Neural progenitor cell (in vitro differentiated cells): ENCODE data around the gene ANTXR1. TPM values are rescaled to one million over a fixed set of nuclear protein-coding genes. Genes with fewer than 3 reads are reported as not detected.

Source experiments
- DNase-seq: peaks from one replicate; pipeline ENCODE4 v3.0.0-alpha.2; 2016; ENCODE audit warnings: low spot score
- H2AFZ ChIP-seq: fragments of 200-600 bp; sonication (generic); replicated peaks from 2 replicates; pipeline ENCODE4 v1.6.1; 2016; ENCODE audit warnings: antibody characterized with exemption
- H3F3A ChIP-seq: fragments of 200-600 bp; sonication (generic); 2 replicates; pipeline ENCODE4 v1.6.1; 2016; ENCODE audit warnings: antibody characterized with exemption, low read depth
- H3K27ac ChIP-seq: fragments of 200-600 bp; sonication (generic); 2 replicates; pipeline ENCODE4 v1.5.1; 2016; ENCODE audit warnings: mild to moderate bottlenecking
- H3K27me3 ChIP-seq: fragments of 200-600 bp; sonication (generic); 2 replicates; pipeline ENCODE4 v1.6.1; 2016; ENCODE audit warnings: mild to moderate bottlenecking, moderate library complexity
- H3K36me3 ChIP-seq: fragments of 200-600 bp; sonication (generic); 2 replicates; pipeline ENCODE4 v1.5.1; 2016
- H3K4me1 ChIP-seq: fragments of 200-600 bp; sonication (generic); 2 replicates; pipeline ENCODE4 v1.6.1; 2016; ENCODE audit warnings: mixed run types
- H3K4me2 ChIP-seq: fragments of 200-600 bp; sonication (generic); 2 replicates; pipeline ENCODE4 v1.6.1; 2016
- H3K4me3 ChIP-seq: fragments of 200-600 bp; sonication (generic); 2 replicates; pipeline ENCODE4 v1.5.1; 2016
- H3K79me2 ChIP-seq: fragments of 200-600 bp; sonication (generic); 2 replicates; pipeline ENCODE4 v1.6.1; 2016; ENCODE audit warnings: low read depth
- H3K9ac ChIP-seq: fragments of 200-600 bp; sonication (generic); 2 replicates; pipeline ENCODE4 v1.6.1; 2016
- H3K9me3 ChIP-seq: fragments of 200-600 bp; sonication (generic); 2 replicates; pipeline ENCODE4 v1.5.1; 2016; ENCODE audit warnings: low read depth
- H4K20me1 ChIP-seq: fragments of 200-600 bp; sonication (generic); 2 replicates; pipeline ENCODE4 v1.6.1; 2016; ENCODE audit warnings: low read depth
- H3K27ac Mint-ChIP-seq: 3 replicates; pipeline ENCODE4 v1.8.0; 2021; ENCODE audit warnings: mixed read lengths
- H3K27me3 Mint-ChIP-seq: 2 replicates; pipeline ENCODE4 v1.8.0; 2022; ENCODE audit warnings: low read depth, mild to moderate bottlenecking, inconsistent platforms, moderate library complexity, mixed read lengths; ENCODE audit not compliant: insufficient read depth
- H3K36me3 Mint-ChIP-seq: 3 replicates; pipeline ENCODE4 v1.8.0; 2021; ENCODE audit warnings: mixed read lengths
- H3K4me1 Mint-ChIP-seq: 3 replicates; pipeline ENCODE4 v1.8.0; 2021; ENCODE audit warnings: mixed read lengths
- H3K4me3 Mint-ChIP-seq: 3 replicates; pipeline ENCODE4 v1.8.0; 2021; ENCODE audit warnings: mild to moderate bottlenecking, moderate library complexity, mixed read lengths
- H3K9me3 Mint-ChIP-seq: 3 replicates; pipeline ENCODE4 v1.8.0; 2020; ENCODE audit warnings: mixed read lengths
- CTCF ChIP-seq: fragments of 200-600 bp; sonication (generic); IDR thresholded peaks from 2 replicates; pipeline ENCODE4 v1.5.1; 2017; ENCODE audit warnings: antibody characterized with exemption, mild to moderate bottlenecking
- EZH2 ChIP-seq: fragments of 200-600 bp; sonication (generic); IDR thresholded peaks from 2 replicates; pipeline ENCODE4 v1.6.1; 2017; ENCODE audit warnings: antibody characterized with exemption, mild to moderate bottlenecking, moderate library complexity
- EZH2phosphoT487 ChIP-seq: fragments of 200-600 bp; sonication (generic); IDR thresholded peaks from 2 replicates; pipeline ENCODE4 v1.6.1; 2017; ENCODE audit warnings: antibody characterized with exemption
- total RNA-seq: library from RNA; depleted of rRNA; stranded (reverse); fragments of >200 nt; gene quantifications from 2 replicates; pipeline ENCODE4 v1.2.3, GENCODE V29; 2015; ENCODE audit warnings: low replicate concordance

Gene ANTXR1
- total RNA-seq, 1 donor from 2014 or later: 6.7 TPM

GRCh38 chr2:69057660-69058059 is 44.7 kb downstream of the ANTXR1 start:
- H3K4me3 Mint-ChIP-seq: no peak overlapping the region
- Histone ChIP-seq H3K9ac (no peak overlapping the region), H3K27me3 (no peaks in the 10 kb centered on the region), H3K4me2 (no peak overlapping the region), H4K20me1 (no peaks in the 10 kb centered on the region), H3F3A (no peaks in the 10 kb centered on the region), H2AFZ (no peak overlapping the region), H3K36me3 (no peaks in the 10 kb centered on the region), H3K27ac (no peak overlapping the region), H3K9me3 (no peaks in the 10 kb centered on the region), H3K4me1 (no peaks in the 10 kb centered on the region), H3K79me2 (no peaks in the 10 kb centered on the region), H3K4me3 (no peak overlapping the region)
- H3K36me3 Mint-ChIP-seq: peaks cover 38% of the 10 kb centered on the region
- no peak for TF ChIP-seq EZH2phosphoT487
- TF ChIP-seq CTCF: no peak
- peaks cover 13% of the 10 kb centered on the region for H3K9me3 Mint-ChIP-seq
- no peaks in the 10 kb centered on the region for H3K4me1 Mint-ChIP-seq
- DNase-seq: no peak
- no peaks in the 10 kb centered on the region for H3K27me3 Mint-ChIP-seq
- no peak overlapping the region for H3K27ac Mint-ChIP-seq

GRCh38 chr2:69059731-69060290 is 46.8 kb downstream of the ANTXR1 start:
- Histone ChIP-seq H3K4me2 (no peak overlapping the region), H3K9me3 (no peaks in the 10 kb centered on the region), H3K4me1 (no peaks in the 10 kb centered on the region), H3K4me3 (no peak overlapping the region), H3F3A (no peaks in the 10 kb centered on the region), H3K27ac (no peak overlapping the region), H3K9ac (no peak overlapping the region), H3K79me2 (no peaks in the 10 kb centered on the region), H2AFZ (no peak overlapping the region), H3K36me3 (no peaks in the 10 kb centered on the region), H4K20me1 (no peaks in the 10 kb centered on the region), H3K27me3 (no peaks in the 10 kb centered on the region)
- Mint-ChIP-seq H3K36me3 (peaks cover 47% of the 10 kb centered on the region), H3K27me3 (no peaks in the 10 kb centered on the region), H3K4me1 (no peaks in the 10 kb centered on the region), H3K27ac (no peak overlapping the region), H3K4me3 (no peak overlapping the region), H3K9me3 (peaks cover 15% of the 10 kb centered on the region)
- no peak for TF ChIP-seq EZH2phosphoT487
- TF ChIP-seq EZH2: no peak
- no peak for TF ChIP-seq CTCF
- DNase-seq: no peak

DNA sequence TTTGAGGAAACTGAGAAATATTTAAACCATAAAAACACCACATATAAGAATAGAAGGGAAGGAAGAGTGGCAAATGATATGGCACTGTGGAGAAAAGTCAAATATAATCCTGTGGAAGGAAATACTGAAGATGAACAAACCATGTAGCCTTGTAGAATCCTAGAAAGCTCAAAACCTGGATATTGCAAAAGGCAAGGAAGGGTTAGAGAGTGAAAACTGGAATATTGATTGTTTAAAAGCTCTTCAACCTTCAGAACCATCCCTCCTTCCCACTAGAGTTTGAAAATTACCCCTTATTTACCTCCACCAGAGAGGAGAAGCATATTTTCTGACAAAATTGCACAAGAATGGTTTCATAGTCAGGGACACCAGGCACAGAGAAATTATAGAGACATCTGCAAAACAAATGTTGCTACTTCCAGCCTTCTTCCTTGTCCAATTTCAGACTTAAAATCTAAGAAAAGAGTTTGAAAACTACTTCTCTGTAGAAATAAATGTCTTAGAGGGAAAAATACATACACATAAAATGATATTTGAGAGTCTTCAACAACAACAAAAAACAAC is 48.0 kb downstream of the ANTXR1 start:
- Histone ChIP-seq H3K4me1 (no peaks in the 10 kb centered on the region), H3K9me3 (no peaks in the 10 kb centered on the region), H4K20me1 (no peaks in the 10 kb centered on the region), H3K27me3 (no peaks in the 10 kb centered on the region), H3K36me3 (no peaks in the 10 kb centered on the region), H3K9ac (no peak overlapping the region), H3K79me2 (no peaks in the 10 kb centered on the region), H2AFZ (no peak overlapping the region), H3K27ac (no peak overlapping the region), H3K4me3 (no peak overlapping the region), H3K4me2 (no peak overlapping the region), H3F3A (no peaks in the 10 kb centered on the region)
- Mint-ChIP-seq H3K4me3 (no peak overlapping the region), H3K9me3 (peaks cover 15% of the 10 kb centered on the region), H3K36me3 (peaks cover 43% of the 10 kb centered on the region), H3K27ac (no peak overlapping the region), H3K27me3 (no peaks in the 10 kb centered on the region), H3K4me1 (no peaks in the 10 kb centered on the region)
- no peak for DNase-seq
- no peak for TF ChIP-seq EZH2phosphoT487
- TF ChIP-seq EZH2: no peak
- TF ChIP-seq CTCF: no peak
